GM23338 (cell line): ENCODE data around the gene CATSPER2.
"Not testable (repeated sequence)": the region's sequence is repeated elsewhere in the genome, so short reads cannot be mapped to it uniquely, and the experiment has no call there.

Source experiments
- CTCF ChIP-seq, 2 experiments: fragments of 200-600 bp in 1 of 2; sonication (generic) in 1 of 2; conservative IDR thresholded peaks; 2 replicates each; pipeline versions ENCODE4 v1.5.1 to v1.6.1; 2016 to 2017; ENCODE audit warnings: antibody characterized with exemption in 2 of 2, low read depth in 2 of 2, mild to moderate bottlenecking in 2 of 2, moderate library complexity in 1 of 2
- POLR2AphosphoS5 ChIP-seq: IDR thresholded peaks from 2 replicates; pipeline ENCODE4 v1.6.1; 2016; ENCODE audit warnings: antibody characterized with exemption, low read depth
- TF ChIP-seq, protein P1 (sequence below): IDR thresholded peaks from one replicate; pipeline ENCODE4 v1.6.1; 2018; ENCODE audit warnings: antibody characterized with exemption; ENCODE audit not compliant: unreplicated experiment

GRCh38 chr15:43666177-43666576 lies 17.5 kb upstream of the CATSPER2 start:
- TF ChIP-seq CTCF (conservative IDR thresholded peaks at IDR 0.05; ENCODE audit: low read depth in 2 of 2); POLR2AphosphoS5: not testable (repeated sequence)
- TF ChIP-seq, protein P1, sequence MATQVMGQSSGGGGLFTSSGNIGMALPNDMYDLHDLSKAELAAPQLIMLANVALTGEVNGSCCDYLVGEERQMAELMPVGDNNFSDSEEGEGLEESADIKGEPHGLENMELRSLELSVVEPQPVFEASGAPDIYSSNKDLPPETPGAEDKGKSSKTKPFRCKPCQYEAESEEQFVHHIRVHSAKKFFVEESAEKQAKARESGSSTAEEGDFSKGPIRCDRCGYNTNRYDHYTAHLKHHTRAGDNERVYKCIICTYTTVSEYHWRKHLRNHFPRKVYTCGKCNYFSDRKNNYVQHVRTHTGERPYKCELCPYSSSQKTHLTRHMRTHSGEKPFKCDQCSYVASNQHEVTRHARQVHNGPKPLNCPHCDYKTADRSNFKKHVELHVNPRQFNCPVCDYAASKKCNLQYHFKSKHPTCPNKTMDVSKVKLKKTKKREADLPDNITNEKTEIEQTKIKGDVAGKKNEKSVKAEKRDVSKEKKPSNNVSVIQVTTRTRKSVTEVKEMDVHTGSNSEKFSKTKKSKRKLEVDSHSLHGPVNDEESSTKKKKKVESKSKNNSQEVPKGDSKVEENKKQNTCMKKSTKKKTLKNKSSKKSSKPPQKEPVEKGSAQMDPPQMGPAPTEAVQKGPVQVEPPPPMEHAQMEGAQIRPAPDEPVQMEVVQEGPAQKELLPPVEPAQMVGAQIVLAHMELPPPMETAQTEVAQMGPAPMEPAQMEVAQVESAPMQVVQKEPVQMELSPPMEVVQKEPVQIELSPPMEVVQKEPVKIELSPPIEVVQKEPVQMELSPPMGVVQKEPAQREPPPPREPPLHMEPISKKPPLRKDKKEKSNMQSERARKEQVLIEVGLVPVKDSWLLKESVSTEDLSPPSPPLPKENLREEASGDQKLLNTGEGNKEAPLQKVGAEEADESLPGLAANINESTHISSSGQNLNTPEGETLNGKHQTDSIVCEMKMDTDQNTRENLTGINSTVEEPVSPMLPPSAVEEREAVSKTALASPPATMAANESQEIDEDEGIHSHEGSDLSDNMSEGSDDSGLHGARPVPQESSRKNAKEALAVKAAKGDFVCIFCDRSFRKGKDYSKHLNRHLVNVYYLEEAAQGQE, result not testable (repeated sequence)
